HG03565 (cell line): ENCODE data around the gene SLC38A1.
"Not testable (repeated sequence)": the region's sequence is repeated elsewhere in the genome, so short reads cannot be mapped to it uniquely, and the experiment has no call there.

Experiments used
- ATAC-seq: cut with Tn5 transposase; IDR thresholded peaks from one replicate; pipeline ENCODE4 v1.9.1; 2021; ENCODE audit warnings: mild to moderate bottlenecking, moderate library complexity; ENCODE audit not compliant: unreplicated experiment

The SLC38A1 gene

GRCh38 chr12:46177025-46177424 is 91.8 kb downstream of the SLC38A1 start:
- no peak for ATAC-seq

- no peak for ATAC-seq
Measured at GRCh38 chr12:46174919-46175318, 93.9 kb downstream of the SLC38A1 start.

- ATAC-seq = peak; percentile 45
Measured at GRCh38 chr12:46174061-46174662, 94.7 kb downstream of the SLC38A1 start.

GRCh38 chr12:46168426-46168825 is 100.4 kb downstream of the SLC38A1 start:
- no peak for ATAC-seq

- ATAC-seq = no peak
Measured at GRCh38 chr12:46167412-46167811, 101.4 kb downstream of the SLC38A1 start.

- ATAC-seq = no peak
Measured at GRCh38 chr12:46165191-46165590, 103.7 kb downstream of the SLC38A1 start.

GRCh38 chr12:46164186-46164761 is 104.6 kb downstream of the SLC38A1 start:
- ATAC-seq = no peak

- ATAC-seq = not testable (repeated sequence)
Measured at GRCh38 chr12:46162549-46163076, 106.2 kb downstream of the SLC38A1 start.

GRCh38 chr12:46160981-46161690 is 107.7 kb downstream of the SLC38A1 start:
- ATAC-seq = no peak

GRCh38 chr12:46160101-46160980 is 108.5 kb downstream of the SLC38A1 start:
- ATAC-seq = no peak

GRCh38 chr12:46159309-46159901 is 109.4 kb downstream of the SLC38A1 start:
- ATAC-seq = no peak

GRCh38 chr12:46158501-46158900 is 110.3 kb downstream of the SLC38A1 start:
- no peak for ATAC-seq

- no peak for ATAC-seq
Measured at GRCh38 chr12:46154221-46154985, 114.4 kb downstream of the SLC38A1 start.

GRCh38 chr12:46153268-46153872 is 115.5 kb downstream of the SLC38A1 start:
- ATAC-seq = no peak

GRCh38 chr12:46152456-46152855 is 116.4 kb downstream of the SLC38A1 start:
- ATAC-seq = no peak

- ATAC-seq = no peak
Measured at GRCh38 chr12:46150735-46151134, 118.1 kb downstream of the SLC38A1 start.

GRCh38 chr12:46149905-46150304 is 118.9 kb downstream of the SLC38A1 start:
- ATAC-seq = no peak

GRCh38 chr12:46149079-46149464 is 119.8 kb downstream of the SLC38A1 start:
- no peak for ATAC-seq

GRCh38 chr12:46148327-46149078 is 120.3 kb downstream of the SLC38A1 start:
- ATAC-seq = no peak
